Erythroblast (primary cell): ENCODE measurements around the gene PAQR8.

Experiments used
- GATA1 ChIP-seq: IDR thresholded peaks from 2 replicates; pipeline ENCODE4 v1.6.1; 2011; ENCODE audit warnings: low read depth, mild to moderate bottlenecking, control low read depth, low read length, moderate library complexity
- POLR2A ChIP-seq: IDR thresholded peaks from 2 replicates; pipeline ENCODE4 v1.6.1; 2011; ENCODE audit warnings: mild to moderate bottlenecking, low read length

DNA sequence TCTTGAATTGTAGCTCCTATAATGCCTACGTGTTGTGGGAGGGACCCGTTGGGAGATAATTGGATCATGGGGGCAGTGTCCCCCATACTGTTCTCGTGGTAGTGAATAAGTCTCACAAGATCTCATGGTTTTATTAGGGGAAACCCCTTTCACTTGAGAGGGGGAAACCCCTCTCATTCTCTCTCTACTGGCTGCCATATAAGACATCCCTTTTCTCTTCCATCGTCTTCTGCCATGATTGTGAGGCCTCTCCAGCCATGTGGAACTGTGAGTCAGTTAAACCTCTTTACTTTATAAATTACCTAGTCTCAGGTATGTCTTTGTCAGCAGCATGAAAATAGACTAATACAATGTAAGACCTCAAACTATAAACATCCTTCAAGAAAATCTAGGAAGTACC is 23.1 kb downstream of the PAQR8 start:
- TF ChIP-seq POLR2A (no peak), GATA1 (no peak)
